A549 (cell line): ENCODE measurements around the gene PCDHGC5.

Source experiments
- EP300 ChIP-seq, 2 experiments: fragments of >200 bp; sonication (Bioruptor Twin); formaldehyde crosslinking; IDR thresholded peaks; 2 replicates in 1 of 2; 3 replicates in 1 of 2; pipeline ENCODE4 v1.6.1; 2016 to 2017
- TP53 ChIP-seq: fragments of 250-450 bp; sonication (Bioruptor Pico); IDR thresholded peaks from 2 replicates; pipeline ENCODE4 v1.5.0; 2021; ENCODE audit warnings: mild to moderate bottlenecking, moderate library complexity
- TF ChIP-seq, protein P1 (sequence below): fragments of >200 bp; sonication (Bioruptor Twin); formaldehyde crosslinking; IDR thresholded peaks from 3 replicates; pipeline ENCODE4 v1.5.1; 2016
- TF ChIP-seq, protein P2 (sequence below): fragments of 150-350 bp; IDR thresholded peaks from 2 replicates; pipeline ENCODE4 v1.6.1; 2014; ENCODE audit warnings: low read depth, mild to moderate bottlenecking, low read length
- TF ChIP-seq, protein P3 (sequence below): IDR thresholded peaks from 2 replicates; pipeline ENCODE4 v1.6.1; 2012
- TF ChIP-seq, protein P4 (sequence below): fragments of 200-600 bp; sonication (generic); IDR thresholded peaks from 2 replicates; pipeline ENCODE4 v1.6.1; 2016; ENCODE audit warnings: antibody characterized with exemption, mild to moderate bottlenecking, moderate library complexity

DNA sequence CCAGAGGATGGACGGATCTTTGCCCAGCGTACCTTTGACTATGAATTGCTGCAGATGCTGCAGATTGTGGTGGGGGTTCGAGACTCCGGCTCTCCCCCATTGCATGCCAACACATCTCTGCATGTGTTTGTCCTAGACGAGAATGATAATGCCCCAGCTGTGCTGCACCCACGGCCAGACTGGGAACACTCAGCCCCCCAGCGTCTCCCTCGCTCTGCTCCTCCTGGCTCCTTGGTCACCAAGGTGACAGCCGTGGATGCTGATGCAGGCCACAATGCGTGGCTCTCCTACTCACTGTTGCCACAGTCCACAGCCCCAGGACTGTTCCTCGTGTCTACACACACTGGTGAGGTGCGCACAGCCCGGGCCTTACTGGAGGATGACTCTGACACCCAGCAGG is 1.9 kb downstream of the PCDHGC5 start:
- TF ChIP-seq EP300 (IDR thresholded peaks at IDR 0.05) (no peak), TP53 (CRISPR knock-in tag) (no peak)
- TF ChIP-seq, protein P1, sequence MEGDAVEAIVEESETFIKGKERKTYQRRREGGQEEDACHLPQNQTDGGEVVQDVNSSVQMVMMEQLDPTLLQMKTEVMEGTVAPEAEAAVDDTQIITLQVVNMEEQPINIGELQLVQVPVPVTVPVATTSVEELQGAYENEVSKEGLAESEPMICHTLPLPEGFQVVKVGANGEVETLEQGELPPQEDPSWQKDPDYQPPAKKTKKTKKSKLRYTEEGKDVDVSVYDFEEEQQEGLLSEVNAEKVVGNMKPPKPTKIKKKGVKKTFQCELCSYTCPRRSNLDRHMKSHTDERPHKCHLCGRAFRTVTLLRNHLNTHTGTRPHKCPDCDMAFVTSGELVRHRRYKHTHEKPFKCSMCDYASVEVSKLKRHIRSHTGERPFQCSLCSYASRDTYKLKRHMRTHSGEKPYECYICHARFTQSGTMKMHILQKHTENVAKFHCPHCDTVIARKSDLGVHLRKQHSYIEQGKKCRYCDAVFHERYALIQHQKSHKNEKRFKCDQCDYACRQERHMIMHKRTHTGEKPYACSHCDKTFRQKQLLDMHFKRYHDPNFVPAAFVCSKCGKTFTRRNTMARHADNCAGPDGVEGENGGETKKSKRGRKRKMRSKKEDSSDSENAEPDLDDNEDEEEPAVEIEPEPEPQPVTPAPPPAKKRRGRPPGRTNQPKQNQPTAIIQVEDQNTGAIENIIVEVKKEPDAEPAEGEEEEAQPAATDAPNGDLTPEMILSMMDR: no peak
- TF ChIP-seq, protein P2, sequence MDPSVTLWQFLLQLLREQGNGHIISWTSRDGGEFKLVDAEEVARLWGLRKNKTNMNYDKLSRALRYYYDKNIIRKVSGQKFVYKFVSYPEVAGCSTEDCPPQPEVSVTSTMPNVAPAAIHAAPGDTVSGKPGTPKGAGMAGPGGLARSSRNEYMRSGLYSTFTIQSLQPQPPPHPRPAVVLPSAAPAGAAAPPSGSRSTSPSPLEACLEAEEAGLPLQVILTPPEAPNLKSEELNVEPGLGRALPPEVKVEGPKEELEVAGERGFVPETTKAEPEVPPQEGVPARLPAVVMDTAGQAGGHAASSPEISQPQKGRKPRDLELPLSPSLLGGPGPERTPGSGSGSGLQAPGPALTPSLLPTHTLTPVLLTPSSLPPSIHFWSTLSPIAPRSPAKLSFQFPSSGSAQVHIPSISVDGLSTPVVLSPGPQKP: no peak
- TF ChIP-seq, protein P3, sequence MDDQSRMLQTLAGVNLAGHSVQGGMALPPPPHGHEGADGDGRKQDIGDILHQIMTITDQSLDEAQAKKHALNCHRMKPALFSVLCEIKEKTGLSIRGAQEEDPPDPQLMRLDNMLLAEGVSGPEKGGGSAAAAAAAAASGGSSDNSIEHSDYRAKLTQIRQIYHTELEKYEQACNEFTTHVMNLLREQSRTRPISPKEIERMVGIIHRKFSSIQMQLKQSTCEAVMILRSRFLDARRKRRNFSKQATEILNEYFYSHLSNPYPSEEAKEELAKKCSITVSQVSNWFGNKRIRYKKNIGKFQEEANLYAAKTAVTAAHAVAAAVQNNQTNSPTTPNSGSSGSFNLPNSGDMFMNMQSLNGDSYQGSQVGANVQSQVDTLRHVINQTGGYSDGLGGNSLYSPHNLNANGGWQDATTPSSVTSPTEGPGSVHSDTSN: no peak
- TF ChIP-seq, protein P4, sequence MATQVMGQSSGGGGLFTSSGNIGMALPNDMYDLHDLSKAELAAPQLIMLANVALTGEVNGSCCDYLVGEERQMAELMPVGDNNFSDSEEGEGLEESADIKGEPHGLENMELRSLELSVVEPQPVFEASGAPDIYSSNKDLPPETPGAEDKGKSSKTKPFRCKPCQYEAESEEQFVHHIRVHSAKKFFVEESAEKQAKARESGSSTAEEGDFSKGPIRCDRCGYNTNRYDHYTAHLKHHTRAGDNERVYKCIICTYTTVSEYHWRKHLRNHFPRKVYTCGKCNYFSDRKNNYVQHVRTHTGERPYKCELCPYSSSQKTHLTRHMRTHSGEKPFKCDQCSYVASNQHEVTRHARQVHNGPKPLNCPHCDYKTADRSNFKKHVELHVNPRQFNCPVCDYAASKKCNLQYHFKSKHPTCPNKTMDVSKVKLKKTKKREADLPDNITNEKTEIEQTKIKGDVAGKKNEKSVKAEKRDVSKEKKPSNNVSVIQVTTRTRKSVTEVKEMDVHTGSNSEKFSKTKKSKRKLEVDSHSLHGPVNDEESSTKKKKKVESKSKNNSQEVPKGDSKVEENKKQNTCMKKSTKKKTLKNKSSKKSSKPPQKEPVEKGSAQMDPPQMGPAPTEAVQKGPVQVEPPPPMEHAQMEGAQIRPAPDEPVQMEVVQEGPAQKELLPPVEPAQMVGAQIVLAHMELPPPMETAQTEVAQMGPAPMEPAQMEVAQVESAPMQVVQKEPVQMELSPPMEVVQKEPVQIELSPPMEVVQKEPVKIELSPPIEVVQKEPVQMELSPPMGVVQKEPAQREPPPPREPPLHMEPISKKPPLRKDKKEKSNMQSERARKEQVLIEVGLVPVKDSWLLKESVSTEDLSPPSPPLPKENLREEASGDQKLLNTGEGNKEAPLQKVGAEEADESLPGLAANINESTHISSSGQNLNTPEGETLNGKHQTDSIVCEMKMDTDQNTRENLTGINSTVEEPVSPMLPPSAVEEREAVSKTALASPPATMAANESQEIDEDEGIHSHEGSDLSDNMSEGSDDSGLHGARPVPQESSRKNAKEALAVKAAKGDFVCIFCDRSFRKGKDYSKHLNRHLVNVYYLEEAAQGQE: no peak
